Stimulated activated naive B cell treated with anti-CD40 and anti-IgM and Interleukin-4, amounts not matched to agents 10 μg/mL and 1 μg/mL and 100 μg/mL, for 72 hours (primary cell): ENCODE data around the gene XRN2.
A peak's percentile ranks its signal among the peaks of the same experiment; 100 is the strongest.

Experiments
- ATAC-seq, 2 donors: fragments of 150-1000 bp; cut with Tn5 transposase; replicated peaks; 2 replicates each; pipeline ENCODE4 v1.10.0; 2021; ENCODE audit warnings: moderate library complexity in 1 of 2
- DNase-seq: peaks from one replicate; pipeline ENCODE4 v3.0.0; 2021
- H3K27ac Mint-ChIP-seq: one replicate; pipeline ENCODE4 v1.8.0; 2022; ENCODE audit warnings: mild to moderate bottlenecking, mixed read lengths
- H3K27me3 Mint-ChIP-seq, 2 donors: one replicate each; pipeline ENCODE4 v1.8.0; 2022; ENCODE audit warnings: mixed read lengths in 2 of 2
- H3K36me3 Mint-ChIP-seq, 2 donors: one replicate each; pipeline ENCODE4 v1.8.0; 2022; ENCODE audit warnings: mixed read lengths in 2 of 2, mild to moderate bottlenecking in 1 of 2
- H3K4me1 Mint-ChIP-seq, 2 donors: one replicate each; pipeline ENCODE4 v1.8.0; 2022; ENCODE audit warnings: mixed read lengths in 2 of 2, mild to moderate bottlenecking in 1 of 2
- H3K4me3 Mint-ChIP-seq, 2 donors: one replicate each; pipeline ENCODE4 v1.8.0; 2022; ENCODE audit warnings: mild to moderate bottlenecking in 2 of 2, mixed read lengths in 2 of 2, moderate library complexity in 1 of 2
- H3K9me3 Mint-ChIP-seq, 2 donors: one replicate each; pipeline ENCODE4 v1.8.0; 2022; ENCODE audit warnings: mixed read lengths in 2 of 2, mild to moderate bottlenecking in 1 of 2

XRN2 gene

DNA sequence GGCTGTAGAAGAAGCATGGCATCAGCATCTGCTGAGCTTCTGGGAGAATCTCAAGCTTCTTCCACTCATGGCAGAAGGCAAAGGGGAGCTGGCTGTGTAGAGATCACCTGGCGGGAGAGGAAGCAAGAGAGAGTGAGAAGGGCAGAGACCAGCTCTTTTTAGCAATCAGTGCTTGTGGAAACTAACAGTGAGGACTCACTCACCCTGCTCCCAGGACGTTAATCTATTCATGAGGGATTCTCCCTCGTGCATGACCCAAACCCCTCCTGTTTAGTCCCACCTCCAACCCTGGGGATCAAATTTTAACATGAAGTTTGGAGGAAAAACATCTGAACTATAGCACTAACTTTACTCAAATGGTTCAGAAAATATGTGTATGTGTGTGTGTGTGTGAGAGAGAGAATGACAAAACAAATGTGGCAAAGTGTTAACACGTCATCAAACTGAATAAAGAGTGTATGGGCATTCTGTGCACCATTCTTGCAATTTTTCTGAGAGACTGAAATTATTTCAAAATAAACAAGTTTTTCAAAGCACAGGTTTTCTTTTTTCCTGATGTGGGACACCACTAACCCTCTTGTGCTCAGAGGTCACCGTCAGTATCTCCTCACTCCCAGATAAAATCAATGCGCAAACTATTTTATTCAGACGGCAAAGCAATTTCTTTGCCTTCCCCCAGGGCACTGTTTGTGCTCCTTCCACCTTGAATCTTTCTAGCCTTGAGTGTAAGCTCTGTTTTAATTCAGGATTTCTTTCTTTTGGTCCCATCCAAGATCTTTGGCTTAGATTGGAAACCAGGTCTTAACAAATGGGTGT is 23.2 kb upstream of the XRN2 start:
- Mint-ChIP-seq H3K4me1 (peaks cover 14 to 17% of the 10 kb centered on the region in 2 donors), H3K27me3 (peaks cover 27 to 35% of the 10 kb centered on the region in 2 donors), H3K36me3 (no peaks in the 10 kb centered on the region), H3K27ac (no peak overlapping the region), H3K4me3 (no peak overlapping the region), H3K9me3 (peaks cover 3% of the 10 kb centered on the region in 2 donors)
- no peak for DNase-seq
- no peak for ATAC-seq

DNA sequence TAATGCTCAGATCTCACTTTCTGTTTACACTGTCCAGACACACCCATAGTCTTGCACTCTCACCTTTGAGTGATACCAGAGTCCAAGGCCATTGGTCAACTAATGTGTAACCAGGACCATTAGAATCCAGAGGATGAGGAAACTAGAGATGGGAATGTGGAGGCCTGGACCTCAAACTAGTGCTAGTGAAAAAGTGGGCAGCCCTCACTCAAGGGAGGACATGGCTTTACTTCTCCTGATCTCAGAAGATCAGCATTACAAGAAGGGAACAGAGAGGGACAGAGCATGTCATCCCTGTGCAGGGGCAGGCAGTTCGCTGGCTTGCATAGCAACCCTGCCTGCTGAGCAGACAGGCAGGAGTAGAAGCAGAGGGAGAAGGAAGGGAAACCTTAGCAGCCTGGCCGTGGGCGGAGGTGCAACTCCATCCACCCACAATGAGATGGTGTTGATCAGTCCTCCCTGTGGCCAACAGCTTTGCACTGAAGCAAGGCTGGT is 22.6 kb upstream of the XRN2 start:
- ATAC-seq: peak; percentile 14
- Mint-ChIP-seq H3K27me3 (peaks cover 28 to 37% of the 10 kb centered on the region in 2 donors), H3K9me3 (peaks cover 5 to 6% of the 10 kb centered on the region in 2 donors), H3K27ac (no peak overlapping the region), H3K36me3 (no peaks in the 10 kb centered on the region), H3K4me1 (peaks cover 14 to 17% of the 10 kb centered on the region in 2 donors), H3K4me3 (no peak overlapping the region)
- DNase-seq: no peak

DNA sequence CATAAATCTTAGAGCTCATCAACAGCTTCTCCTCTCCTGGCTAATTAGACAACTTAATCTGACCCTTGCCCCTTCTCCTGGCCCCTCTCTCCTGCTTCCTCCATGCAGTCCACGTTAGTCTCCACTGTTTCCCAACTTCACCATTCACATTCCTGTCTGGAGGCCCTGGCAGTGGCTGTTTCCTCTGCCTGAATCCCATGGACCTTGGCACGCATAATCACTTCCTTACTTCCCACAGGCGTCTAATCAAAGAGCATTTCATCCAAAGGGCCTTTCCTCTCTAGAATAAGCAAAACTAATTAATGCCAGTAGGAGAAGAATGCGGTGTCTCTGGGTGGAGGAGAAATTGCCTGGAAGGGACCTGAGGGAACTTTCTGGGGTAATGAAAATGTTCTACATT is 16.4 kb upstream of the XRN2 start:
- no peak overlapping the region for H3K4me3 Mint-ChIP-seq
- peaks cover 0 to 3% of the 10 kb centered on the region in 2 donors for H3K36me3 Mint-ChIP-seq
- no peaks in the 10 kb centered on the region for H3K4me1 Mint-ChIP-seq
- no peak overlapping the region for H3K27ac Mint-ChIP-seq
- DNase-seq (no peak), ATAC-seq (no peak)
- peaks cover 62 to 64% of the 10 kb centered on the region in 2 donors for H3K27me3 Mint-ChIP-seq
- H3K9me3 Mint-ChIP-seq: peaks cover 11 to 13% of the 10 kb centered on the region in 2 donors

DNA sequence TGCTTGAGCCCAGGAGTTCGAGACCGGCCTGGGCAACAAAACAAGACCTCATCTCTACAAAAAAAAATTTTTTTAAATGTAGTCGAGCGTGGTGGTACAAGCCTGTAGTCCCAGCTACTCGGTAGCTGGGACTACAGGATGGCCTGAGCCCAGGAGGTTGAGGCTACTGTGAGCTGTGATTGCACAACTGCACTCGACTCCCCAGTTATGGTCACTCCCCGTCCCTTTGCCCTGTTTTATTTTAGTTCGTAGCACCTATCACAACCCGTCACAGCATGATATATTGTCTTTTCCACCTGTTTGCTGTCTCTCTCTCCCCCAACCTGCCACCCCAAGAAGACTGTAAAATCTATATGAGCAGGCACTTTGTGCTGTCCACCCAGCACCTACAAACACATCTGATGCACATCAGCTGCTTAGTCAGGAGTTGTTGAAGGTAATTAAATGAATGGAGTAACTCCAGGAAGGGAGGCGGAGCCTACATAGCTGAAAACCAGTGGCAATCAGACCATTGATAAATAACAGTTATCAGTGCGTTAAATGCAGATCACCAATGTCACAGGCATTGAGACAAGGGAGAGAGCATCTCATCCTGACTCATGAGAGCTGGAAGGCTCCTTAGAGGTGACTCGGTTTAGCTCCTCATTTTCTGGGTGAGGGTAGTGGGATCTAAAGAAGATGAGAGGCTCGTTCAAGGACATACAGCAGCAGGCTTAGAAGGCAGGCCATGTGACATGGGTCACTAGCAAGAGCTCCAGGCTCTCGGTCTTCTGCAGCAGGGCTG is 14.4 kb upstream of the XRN2 start:
- Mint-ChIP-seq H3K36me3 (peaks cover 0 to 3% of the 10 kb centered on the region in 2 donors), H3K27ac (no peak overlapping the region), H3K4me3 (no peak overlapping the region), H3K27me3 (peaks cover 52 to 62% of the 10 kb centered on the region in 2 donors), H3K9me3 (peaks cover 8 to 10% of the 10 kb centered on the region in 2 donors), H3K4me1 (no peaks in the 10 kb centered on the region)
- DNase-seq: no peak
- ATAC-seq: no peak

DNA sequence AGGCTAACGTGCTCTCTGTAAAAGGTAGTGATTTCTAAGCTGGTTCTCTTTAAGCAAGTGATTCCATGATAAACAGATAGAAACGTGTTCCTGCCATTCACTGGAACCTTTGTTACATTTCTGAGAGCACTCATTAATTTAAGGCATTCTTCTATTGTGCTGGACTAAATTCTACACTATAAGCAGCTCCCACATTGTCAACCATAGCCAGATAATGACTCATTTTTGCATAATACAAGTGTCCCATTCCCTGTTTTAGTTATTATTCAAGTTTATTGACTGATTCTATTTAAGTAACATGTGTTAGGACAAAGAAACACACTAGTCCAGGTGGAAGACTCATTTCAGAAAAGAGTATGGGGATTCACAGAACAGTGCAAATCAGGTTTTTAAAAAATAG is 13.5 kb upstream of the XRN2 start:
- ATAC-seq (no peak), DNase-seq (no peak)
- Mint-ChIP-seq H3K36me3 (peaks cover 0 to 3% of the 10 kb centered on the region in 2 donors), H3K27ac (no peak overlapping the region), H3K4me1 (no peaks in the 10 kb centered on the region), H3K9me3 (peaks cover 8 to 10% of the 10 kb centered on the region in 2 donors), H3K27me3 (peaks cover 47 to 58% of the 10 kb centered on the region in 2 donors), H3K4me3 (no peak overlapping the region)

DNA sequence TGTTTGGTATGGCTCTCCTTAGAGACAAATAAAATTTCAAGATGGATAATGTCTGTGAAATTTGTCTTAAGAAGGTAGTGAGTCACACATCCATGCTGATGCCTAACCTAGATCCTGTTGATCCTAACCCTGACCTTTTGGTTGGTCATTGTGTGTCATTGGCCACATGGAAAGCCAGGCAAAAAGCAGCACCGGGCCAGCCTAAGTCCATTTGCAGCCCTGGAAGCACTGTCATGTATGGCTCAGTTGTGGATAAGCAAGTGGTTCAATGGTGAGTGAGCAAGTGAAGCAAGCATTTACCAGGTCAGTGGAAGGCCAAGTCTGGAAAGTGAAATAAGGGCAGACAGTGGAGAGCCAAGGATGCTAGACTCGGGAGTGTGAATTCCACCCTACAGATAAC is 12.1 kb upstream of the XRN2 start:
- ATAC-seq (no peak), DNase-seq (no peak)
- no peak overlapping the region for H3K27ac Mint-ChIP-seq
- H3K4me3 Mint-ChIP-seq: no peak overlapping the region
- H3K9me3 Mint-ChIP-seq: peaks cover 2 to 3% of the 10 kb centered on the region in 2 donors
- peaks cover 0 to 3% of the 10 kb centered on the region in 2 donors for H3K36me3 Mint-ChIP-seq
- H3K27me3 Mint-ChIP-seq: peaks cover 37 to 48% of the 10 kb centered on the region in 2 donors
- no peaks in the 10 kb centered on the region for H3K4me1 Mint-ChIP-seq

DNA sequence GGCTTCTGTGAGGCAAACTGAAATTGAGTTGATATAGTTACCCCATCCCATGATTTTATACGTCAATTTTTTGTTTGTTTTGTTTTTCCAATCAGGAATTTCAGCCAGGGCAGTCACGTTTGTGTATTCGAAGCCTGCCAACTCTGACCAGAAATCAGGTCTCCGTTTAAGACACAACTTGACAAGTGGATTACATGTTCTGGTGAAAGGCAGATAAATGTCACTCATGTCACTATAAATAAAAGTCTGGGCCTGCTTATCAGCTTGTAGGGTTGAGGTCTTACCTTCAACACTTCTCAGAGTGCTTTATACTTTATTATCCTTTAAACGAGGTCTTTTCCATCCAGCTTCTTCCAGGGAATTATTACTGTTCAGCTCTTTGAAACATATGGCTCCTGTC is 8.4 kb upstream of the XRN2 start:
- Mint-ChIP-seq H3K4me3 (no peak overlapping the region), H3K27me3 (peaks cover 20 to 28% of the 10 kb centered on the region in 2 donors), H3K36me3 (no peaks in the 10 kb centered on the region), H3K27ac (no peak overlapping the region), H3K4me1 (no peaks in the 10 kb centered on the region), H3K9me3 (no peaks in the 10 kb centered on the region)
- ATAC-seq: no peak
- no peak for DNase-seq

DNA sequence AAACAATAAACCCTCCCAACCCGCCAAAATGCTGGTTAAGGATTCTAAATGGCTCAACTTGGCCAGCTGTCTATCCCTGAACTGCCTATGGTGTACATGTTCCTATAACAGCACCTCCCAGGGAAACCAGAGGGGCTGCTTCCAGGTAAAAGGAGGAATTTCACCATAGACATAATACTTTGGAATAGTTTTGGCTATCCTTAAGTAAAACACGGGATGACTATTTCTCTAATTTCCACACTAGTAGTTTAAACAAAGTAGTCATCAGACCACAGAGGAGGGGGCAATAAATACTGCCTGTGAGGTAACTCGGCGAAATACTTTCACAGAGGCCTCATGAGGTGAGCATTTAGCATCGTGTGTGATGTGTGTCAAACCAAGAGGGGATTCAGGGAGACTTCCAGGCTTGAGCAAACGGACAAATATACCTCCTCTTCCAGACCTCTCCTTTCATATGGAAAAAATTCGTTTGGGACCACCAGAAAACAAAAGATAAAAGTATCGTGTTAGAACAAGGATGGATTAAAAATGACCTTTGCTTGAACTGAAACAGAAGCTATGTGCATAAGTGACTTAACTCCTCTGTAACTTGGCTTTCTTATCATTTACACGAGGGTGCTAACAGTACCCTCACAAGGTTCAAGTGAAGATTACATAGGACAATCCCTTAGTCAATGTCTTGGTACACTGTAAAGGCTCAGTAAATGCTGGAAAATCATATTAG is 1.0 kb upstream of the XRN2 start:
- Mint-ChIP-seq H3K4me1 (peaks cover 19 to 23% of the 10 kb centered on the region in 2 donors), H3K4me3 (peak overlapping the region; percentile 92 to 95), H3K36me3 (peaks cover 2 to 15% of the 10 kb centered on the region in 2 donors), H3K27me3 (peaks cover 7 to 8% of the 10 kb centered on the region in 2 donors), H3K27ac (peak overlapping the region; percentile 99), H3K9me3 (no peaks in the 10 kb centered on the region)
- DNase-seq: no peak
- no peak for ATAC-seq

DNA sequence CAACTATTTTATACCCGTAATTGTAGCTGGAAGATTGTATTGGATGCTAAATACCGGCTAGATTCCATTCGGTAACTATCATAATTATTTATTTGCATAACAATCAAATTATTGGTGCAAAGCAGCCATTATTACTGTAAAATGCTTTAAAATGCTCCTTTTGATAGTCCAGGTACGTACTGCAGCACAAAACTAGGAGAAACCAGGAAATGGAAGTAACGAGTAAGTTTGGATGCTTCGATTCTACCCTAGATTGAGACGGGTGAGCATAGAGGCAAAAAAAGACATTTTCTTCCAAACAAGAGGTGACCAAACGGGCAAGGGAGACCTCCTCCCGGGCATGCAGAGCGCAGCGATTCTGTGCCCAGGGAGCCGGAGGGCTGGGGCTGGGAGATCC is 469 bp upstream of the XRN2 start:
- H3K4me1 Mint-ChIP-seq: peaks cover 19 to 23% of the 10 kb centered on the region in 2 donors
- DNase-seq (no peak), ATAC-seq (peak; percentile 43 to 52)
- H3K9me3 Mint-ChIP-seq: no peaks in the 10 kb centered on the region
- peak overlapping the region; percentile 92 to 95 for H3K4me3 Mint-ChIP-seq
- H3K27me3 Mint-ChIP-seq: peaks cover 1 to 3% of the 10 kb centered on the region in 2 donors
- peaks cover 2 to 15% of the 10 kb centered on the region in 2 donors for H3K36me3 Mint-ChIP-seq
- peak overlapping the region; percentile 99 for H3K27ac Mint-ChIP-seq

DNA sequence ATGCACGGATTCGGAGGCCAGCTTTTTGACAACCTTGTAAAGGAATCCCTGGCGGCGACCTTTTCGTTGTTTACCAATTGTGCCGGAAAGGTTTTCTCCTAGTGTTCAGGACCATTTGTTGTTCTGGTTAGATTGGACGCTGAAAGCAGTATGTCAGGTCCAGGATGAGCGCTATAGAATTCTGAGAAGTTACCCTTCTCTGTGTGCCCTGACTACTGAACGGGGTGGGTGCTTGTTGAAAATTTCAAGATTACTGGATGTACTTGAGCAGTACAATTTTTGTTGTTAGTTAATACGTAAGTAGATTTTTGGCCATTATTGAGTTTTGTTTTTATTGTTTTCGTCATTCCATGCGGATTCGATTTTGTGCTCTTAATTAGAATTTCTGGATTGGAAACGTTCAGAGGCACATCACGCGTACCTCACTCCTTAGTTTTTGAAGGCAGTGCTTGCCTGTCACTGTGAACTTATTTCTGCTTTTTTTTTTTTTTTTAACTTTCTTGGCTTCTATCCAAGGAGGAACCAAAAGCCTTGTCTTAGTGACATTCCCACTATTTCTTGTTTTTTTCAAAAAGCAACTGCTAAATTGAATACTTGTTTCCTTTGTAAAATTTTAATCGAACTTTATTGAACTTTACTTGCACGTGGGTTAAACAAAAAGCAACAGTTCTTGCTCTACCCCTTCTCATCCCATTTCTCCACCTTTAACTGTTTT is 898 bp downstream of the XRN2 start:
- no peaks in the 10 kb centered on the region for H3K27me3 Mint-ChIP-seq
- peak overlapping the region; percentile 99 for H3K27ac Mint-ChIP-seq
- H3K9me3 Mint-ChIP-seq: no peaks in the 10 kb centered on the region
- peaks cover 23 to 32% of the 10 kb centered on the region in 2 donors for H3K4me1 Mint-ChIP-seq
- peaks cover 10 to 26% of the 10 kb centered on the region in 2 donors for H3K36me3 Mint-ChIP-seq
- ATAC-seq (peak in 1 of 2 donors; percentile 7), DNase-seq (no peak)
- peak overlapping the region; percentile 92 to 95 for H3K4me3 Mint-ChIP-seq

DNA sequence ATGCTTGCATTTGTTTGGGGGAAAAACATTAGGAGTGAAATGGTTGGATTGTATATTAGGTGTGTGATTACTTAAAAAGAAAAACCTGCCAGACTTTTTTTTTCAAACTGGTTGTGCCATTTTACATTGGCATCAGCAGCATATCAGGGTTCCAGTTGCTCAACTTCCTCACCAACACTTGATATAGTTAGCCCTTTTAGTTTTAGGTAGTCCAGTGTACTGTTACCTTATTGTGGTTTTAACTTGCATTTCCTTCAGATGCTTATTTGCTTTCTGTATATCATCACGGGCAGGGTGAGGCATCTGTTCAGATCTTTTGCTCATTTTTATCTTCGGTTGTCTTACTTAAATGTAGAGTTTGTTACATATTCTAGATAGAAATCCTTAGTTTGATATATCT is 5.2 kb downstream of the XRN2 start:
- Mint-ChIP-seq H3K9me3 (no peaks in the 10 kb centered on the region), H3K27me3 (no peaks in the 10 kb centered on the region), H3K27ac (no peak overlapping the region), H3K4me3 (no peak overlapping the region), H3K4me1 (peaks cover 28 to 59% of the 10 kb centered on the region in 2 donors), H3K36me3 (peaks cover 19 to 31% of the 10 kb centered on the region in 2 donors)
- no peak for ATAC-seq
- DNase-seq: no peak

DNA sequence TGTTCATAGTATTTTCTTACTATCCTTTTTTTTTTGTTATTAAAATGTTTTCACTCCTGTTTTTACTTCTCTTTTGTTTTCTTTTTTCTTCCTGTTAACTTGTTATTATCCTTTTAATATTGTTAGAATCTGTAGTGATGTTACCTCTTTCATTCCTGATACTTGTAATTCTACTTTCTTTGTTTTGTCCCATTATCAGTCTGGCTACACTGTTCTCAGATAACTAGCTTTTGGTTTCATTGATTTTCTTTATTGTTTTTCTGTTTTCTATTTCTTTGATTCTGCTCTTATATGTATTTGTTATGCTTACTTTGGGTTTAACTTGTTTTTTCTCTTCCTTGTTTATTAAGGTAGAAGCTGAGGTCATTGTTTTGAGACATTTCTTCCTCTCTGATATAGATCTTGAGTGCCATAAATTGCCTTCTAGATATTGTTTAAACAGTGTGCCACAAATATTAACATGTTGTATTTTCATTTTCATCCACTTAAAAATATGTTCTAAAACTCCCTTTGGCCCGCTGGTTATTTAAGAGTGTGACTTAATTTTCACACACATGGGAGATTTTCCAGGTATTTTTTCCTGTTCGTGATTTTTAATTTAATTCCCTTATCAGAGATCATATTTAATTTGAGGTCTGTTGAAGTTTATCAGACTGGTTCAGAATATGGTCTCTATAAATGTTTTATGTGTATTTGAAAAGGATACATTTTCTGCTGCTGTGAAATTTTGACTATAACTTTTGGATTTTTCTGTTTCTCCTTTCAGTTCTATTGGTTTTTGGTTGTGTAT is 6.7 kb downstream of the XRN2 start:
- peaks cover 21 to 58% of the 10 kb centered on the region in 2 donors for H3K4me1 Mint-ChIP-seq
- no peak for ATAC-seq
- H3K36me3 Mint-ChIP-seq: peaks cover 18 to 24% of the 10 kb centered on the region in 2 donors
- no peak overlapping the region for H3K4me3 Mint-ChIP-seq
- no peaks in the 10 kb centered on the region for H3K27me3 Mint-ChIP-seq
- H3K27ac Mint-ChIP-seq: no peak overlapping the region
- no peaks in the 10 kb centered on the region for H3K9me3 Mint-ChIP-seq
- no peak for DNase-seq
